ENCODE measurements around the gene IMMT.

The IMMT gene

DNA sequence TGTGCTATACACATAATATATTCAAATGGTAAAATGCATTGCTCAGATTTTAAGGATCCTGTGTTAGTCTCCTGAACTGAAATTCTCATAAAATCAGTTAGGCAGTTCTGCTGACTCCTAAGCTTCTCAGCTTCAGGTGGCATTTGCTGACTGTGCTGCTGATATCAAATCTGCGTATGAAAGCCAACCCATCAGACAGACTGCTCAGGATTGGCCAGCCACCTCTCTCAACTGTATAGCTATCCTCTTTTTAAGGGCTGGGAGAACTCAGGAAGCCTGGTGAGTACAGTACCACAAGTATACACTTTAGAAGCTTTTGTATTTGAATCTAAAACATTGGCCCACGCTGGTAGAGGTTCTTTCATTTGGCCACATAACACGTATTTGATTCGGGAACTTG is 60.6 kb downstream of the IMMT start:
- CTCF ChIA-PET: interaction anchor here (0.6 to 1.3 kb wide), 2 partner anchors 307 to 496 kb away, joined by 4 read pairs; no protein-coding TSS in a partner anchor
- H3K27ac ChIP-seq: no peak overlapping the region
- no peak for DNase-seq (ENCODE audit: low spot score)
- POLR2A ChIA-PET (ENCODE audit: low non-redundant PET): no interaction called here
- TF ChIP-seq, protein P1, sequence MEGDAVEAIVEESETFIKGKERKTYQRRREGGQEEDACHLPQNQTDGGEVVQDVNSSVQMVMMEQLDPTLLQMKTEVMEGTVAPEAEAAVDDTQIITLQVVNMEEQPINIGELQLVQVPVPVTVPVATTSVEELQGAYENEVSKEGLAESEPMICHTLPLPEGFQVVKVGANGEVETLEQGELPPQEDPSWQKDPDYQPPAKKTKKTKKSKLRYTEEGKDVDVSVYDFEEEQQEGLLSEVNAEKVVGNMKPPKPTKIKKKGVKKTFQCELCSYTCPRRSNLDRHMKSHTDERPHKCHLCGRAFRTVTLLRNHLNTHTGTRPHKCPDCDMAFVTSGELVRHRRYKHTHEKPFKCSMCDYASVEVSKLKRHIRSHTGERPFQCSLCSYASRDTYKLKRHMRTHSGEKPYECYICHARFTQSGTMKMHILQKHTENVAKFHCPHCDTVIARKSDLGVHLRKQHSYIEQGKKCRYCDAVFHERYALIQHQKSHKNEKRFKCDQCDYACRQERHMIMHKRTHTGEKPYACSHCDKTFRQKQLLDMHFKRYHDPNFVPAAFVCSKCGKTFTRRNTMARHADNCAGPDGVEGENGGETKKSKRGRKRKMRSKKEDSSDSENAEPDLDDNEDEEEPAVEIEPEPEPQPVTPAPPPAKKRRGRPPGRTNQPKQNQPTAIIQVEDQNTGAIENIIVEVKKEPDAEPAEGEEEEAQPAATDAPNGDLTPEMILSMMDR (conservative IDR thresholded peaks at IDR 0.05; ENCODE audit: low read depth): no peak

DNA sequence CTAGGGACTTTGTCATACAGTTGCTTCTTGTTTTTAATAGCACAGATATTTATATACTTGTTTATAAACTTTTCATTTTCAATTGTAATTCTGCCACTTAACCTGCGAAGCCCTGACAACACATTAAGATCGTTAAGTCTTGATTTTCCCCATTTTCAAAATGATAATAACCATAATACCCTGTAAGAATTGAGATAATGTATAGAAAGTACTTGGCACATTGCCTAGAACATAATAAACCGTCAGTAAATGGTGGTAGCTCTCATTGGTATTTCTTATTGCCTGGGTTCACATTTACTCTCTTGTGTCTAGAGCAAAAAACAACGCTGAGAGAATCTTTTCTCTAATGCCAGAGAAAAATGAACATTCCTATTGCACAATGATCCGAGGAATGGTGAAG is 70.6 kb downstream of the IMMT start:
- CTCF ChIA-PET: no interaction called here
- TF ChIP-seq, protein P1 (conservative IDR thresholded peaks at IDR 0.05; ENCODE audit: low read depth): no peak
- no peak overlapping the region for H3K27ac ChIP-seq
- no peak for DNase-seq (ENCODE audit: low spot score)
- POLR2A ChIA-PET (ENCODE audit: low non-redundant PET): no interaction called here

DNA sequence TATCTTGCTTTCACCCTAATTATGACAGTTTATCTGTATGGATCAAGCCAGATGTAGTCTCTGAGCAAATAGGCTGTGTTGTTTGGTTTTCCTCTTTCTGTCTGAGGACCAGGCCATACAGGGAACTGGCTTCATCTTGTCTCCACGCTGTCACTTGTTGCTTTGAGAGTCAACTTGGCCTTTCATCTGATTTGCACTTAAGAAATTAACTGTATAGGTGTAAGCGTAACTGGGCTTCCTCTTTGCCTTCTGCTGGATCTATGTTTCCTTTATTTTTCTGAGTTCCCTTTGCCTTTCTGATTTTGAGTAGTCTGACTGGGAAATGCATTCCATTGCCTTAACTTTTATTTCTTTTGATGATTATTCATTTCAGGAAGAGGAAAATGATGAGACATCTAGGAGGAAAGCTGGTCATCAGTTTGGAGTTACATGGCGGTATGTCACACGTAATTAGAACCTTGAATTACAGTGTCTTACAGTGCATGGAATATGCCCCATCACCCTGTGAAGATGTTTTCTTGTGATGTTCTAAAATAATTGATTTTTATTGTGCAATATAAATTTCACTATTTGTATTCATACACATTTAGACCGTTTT is 71.8 kb downstream of the IMMT start:
- TF ChIP-seq, protein P1 (conservative IDR thresholded peaks at IDR 0.05; ENCODE audit: low read depth): no peak
- DNase-seq (ENCODE audit: low spot score): no peak
- CTCF ChIA-PET: no interaction called here
- H3K27ac ChIP-seq: no peak overlapping the region
- POLR2A ChIA-PET (ENCODE audit: low non-redundant PET): no interaction called here

DNA sequence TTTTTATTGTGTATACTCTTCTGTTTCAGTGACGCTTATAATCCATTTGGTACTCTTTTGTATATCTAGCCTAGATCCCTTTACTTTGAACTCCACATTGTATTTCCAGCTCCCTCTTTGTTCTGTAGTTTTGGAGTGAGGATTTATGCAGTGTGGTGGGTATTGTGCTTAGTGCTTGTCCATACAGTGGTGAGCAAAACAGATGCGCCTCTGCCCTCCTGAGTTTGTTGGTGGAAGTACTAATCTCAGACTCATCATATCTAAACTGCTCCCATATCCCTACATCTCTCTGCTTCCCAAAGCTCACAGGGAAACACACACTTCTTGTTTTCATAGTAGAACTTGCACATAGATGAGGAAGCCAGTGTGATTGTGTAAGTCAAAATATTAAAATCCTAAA is 77.1 kb downstream of the IMMT start:
- TF ChIP-seq, protein P1 (conservative IDR thresholded peaks at IDR 0.05; ENCODE audit: low read depth): no peak
- POLR2A ChIA-PET (ENCODE audit: low non-redundant PET): no interaction called here
- CTCF ChIA-PET: no interaction called here
- no peak overlapping the region for H3K27ac ChIP-seq
- DNase-seq (ENCODE audit: low spot score): no peak

- POLR2A ChIA-PET (ENCODE audit: low non-redundant PET): no interaction called here
- DNase-seq (ENCODE audit: low spot score): no peak
- TF ChIP-seq, protein P1 (conservative IDR thresholded peaks at IDR 0.05; ENCODE audit: low read depth): no peak
- H3K27ac ChIP-seq: no peak overlapping the region
- CTCF ChIA-PET: interaction anchor here (0.7 kb wide), 1 partner anchor 293 kb away, joined by 3 read pairs; no protein-coding TSS in a partner anchor
Measured at GRCh38 chr2:86107031-86107430, 88.2 kb downstream of the IMMT start.

DNA sequence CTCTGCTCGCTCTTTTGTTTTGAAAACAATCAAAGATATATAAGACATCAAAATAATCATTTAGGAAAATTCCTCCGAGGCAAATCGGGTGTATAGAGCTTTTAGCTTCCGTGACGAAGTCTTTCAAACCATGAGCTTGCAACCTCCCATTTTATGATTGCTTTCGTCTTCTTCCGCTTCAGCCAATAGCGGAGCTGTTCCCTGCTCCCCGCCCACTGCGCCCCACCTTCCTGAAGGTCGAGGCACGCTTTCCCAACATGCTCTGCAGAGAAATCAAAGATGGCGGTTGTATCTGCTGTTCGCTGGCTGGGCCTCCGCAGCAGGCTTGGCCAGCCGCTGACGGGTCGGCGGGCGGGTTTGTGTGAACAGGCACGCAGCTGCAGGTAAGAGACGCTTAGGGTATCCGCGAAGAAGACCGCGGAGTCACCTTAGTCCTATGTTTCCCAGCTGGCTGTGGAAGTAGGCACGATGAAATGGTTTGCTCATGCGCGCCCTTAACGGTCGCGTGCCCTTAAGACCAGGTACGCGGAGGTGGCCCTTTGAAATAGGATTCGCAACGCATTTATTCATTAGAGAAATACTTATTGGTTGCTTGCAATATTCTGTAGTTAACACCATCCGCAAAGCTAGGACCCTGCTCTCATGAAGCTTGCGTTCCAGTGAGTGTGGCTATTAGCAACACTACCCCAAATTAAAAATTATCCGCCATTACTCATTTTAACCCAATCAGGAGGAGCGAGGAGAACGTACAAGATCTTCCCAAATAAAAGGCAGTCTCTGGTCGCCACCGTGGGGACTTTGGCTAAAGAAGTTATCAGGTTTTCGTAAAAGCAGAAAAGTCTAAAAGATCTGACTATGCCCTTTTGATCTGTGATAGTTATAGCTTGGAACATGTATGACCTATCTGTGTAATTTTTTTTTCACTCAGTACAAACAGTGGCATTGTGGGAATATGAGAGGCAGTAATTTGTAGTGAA is 89.0 kb downstream of the IMMT start, which contains the start of gene PTCD3:
PTCD3 (plus strand) TSS at position 267 of the 977 bp plus-strand sequence; CDS start at position 280, 13 bp downstream.
- ChIA-PET CTCF (interaction anchor here (0.5 to 0.7 kb wide), 3 partner anchors 35 to 381 kb away, joined by 3 to 5 read pairs (median 4); no protein-coding TSS in a partner anchor), POLR2A (ENCODE audit: low non-redundant PET) (no interaction called here)
- peak within 1 kb of the TSS; percentile 81 for H3K27ac ChIP-seq
- DNase-seq (ENCODE audit: low spot score): peak; percentile 94
- TF ChIP-seq, protein P1 (conservative IDR thresholded peaks at IDR 0.05; ENCODE audit: low read depth): no peak

All from RWPE1 (cell line).